GM19397 (cell line): ENCODE data around the gene SLC1A2.

Source experiments
- ATAC-seq: cut with Tn5 transposase; IDR thresholded peaks from one replicate; pipeline ENCODE4 v1.9.1; 2021; ENCODE audit warnings: mild to moderate bottlenecking, moderate library complexity; ENCODE audit not compliant: unreplicated experiment

Gene SLC1A2

DNA sequence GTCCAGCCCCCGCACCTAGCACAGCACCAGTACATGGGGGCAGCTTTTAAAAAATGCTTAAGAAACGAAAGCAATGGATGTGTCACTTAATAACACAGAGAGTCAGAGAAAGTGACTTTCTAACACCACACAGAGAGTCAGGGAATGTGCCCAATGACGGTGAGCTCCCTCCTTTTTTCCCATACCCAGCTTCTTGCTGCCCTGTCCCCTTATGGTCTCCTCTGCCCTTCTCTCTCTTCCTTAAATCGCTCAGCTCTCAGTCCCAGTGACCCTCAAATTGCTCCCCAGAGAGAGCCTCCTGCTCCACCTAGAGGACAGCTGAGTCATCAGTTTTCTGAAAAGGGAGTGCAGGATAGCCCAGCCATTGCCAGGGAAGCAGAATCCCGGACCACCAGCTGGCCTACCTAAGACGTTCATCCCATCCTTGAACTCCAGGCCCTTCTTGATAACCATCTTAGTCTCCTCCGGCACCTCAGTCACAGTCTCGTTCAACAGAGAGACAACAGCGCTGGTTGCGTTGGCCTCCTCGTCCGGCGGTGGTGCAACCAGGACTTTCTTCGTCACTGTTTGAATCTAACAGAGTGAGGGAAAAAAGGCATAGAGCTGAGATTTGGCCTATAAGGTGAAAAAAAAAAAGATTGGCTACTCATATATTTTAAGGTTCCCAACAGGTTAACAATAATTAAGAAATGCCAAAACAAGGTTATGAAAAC lies 113.5 kb downstream of the SLC1A2 start:
- no peak for ATAC-seq

DNA sequence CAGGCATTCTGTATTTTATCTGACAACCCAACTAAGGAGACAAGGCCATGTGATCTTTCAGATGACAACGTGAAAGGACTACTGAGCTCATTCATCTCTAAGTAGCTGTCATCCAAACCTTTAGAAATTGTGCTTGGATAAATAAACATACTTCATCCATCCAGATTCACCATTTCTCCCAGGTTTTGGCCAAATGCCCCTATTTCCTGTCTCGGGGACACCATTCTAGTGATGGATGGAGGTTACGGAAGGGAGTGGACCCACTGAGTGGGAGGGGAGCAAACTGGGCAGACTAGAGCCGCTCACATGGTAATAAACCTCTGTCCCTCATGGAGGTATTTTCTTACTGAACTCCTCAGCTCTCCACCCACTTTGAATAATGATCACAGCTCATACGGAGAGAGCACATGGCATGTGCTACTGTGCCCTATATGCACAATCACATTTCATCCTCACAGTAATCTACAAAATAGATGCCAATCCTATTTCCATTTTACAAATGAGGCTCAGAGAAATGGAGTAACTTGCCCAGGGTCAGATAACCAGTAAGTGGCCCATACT lies 114.4 kb downstream of the SLC1A2 start:
- ATAC-seq, result no peak

DNA sequence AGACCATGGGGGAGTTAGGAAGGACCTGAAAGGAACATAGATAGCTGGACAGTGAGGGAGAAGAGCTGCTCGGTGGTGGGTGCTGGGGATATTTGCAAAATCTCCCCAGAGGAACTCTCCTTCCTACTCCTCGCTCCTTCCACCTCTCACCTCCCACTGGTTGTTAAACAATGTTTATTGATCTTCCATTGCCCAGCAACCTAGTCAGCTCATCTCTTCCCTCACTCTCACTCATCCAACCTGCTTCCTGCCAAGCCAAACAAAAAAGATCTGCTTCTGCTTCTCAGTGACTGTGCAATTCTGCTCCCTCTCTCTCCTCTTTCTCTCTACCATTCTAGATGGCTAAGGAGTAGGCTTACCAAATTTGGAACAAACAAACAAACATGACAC lies 115.0 kb downstream of the SLC1A2 start:
- ATAC-seq, result no peak

DNA sequence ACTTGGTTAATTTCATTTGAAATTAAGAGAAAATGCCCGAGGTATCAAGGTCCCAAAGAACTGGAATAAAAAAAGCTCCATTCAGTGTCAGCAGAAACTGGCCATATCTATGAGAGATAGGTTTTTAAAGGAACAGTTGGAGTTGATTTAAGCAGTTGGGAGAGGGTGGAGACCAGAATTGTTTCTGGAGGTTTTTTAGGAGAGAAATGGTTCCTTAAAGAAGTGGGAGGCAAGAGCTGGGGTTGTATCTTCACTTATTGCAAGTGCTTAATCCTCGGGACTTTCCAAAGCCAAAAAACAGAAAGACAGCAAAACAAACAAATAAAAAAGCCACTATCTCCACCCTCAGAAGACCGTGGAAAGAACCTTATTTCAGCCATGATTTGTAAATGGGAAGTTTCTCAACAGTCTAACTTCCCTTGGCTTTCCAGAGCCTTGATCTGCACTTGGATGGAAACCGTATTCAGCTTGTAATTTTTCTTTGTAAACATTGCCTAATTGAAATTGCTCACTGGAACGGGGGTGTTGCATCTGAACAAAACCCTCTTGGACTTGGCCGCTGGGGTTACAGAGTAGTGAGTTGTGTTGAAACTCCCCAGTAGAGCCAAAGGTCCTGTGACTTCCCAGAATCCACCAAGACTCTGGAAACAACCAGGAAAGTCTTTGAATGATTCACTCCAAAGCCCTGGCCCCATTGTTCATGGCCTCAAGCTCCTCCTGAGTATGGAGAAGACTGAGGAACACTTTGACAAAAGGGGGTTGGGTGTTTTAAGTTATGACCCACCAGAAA lies 115.6 kb downstream of the SLC1A2 start:
- ATAC-seq, result no peak

DNA sequence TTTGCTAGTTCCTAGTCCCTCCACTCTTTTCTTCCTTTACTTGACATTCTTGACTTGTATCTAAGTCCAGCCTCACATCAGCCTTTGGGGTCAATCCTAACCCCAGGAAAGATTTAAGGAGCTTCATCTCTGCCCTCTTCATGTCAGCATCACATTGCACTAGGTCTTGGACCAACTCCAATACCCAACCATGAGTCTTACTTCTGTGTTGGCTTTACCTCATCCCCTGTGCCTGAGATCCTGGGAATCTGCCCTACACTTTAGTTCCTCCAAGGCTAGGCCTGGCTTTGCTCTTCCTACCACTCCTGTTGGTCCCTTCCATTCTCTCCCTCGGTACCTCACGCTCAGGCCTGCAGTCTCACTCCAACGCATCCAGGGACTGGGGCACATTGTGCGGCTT lies 117.0 kb downstream of the SLC1A2 start:
- no peak for ATAC-seq

DNA sequence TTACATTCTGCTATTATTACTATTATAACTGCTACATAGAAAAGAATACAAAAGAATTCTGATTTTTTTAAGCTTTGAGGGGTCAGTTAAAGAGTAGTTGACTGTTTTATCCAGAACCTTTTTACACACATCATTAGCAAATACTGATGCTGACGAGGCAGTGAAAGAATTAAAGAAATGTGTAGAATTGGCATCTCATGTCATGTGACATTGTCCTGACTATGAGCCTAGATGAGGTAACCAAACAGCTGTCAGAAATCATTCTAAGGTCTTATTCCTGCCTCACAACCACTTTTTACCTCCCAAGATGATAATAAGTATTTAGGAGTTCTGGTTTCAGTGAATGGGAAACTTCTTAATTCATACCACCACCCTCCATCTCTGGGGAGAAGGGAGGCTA lies 121.0 kb downstream of the SLC1A2 start:
- ATAC-seq, result no peak

DNA sequence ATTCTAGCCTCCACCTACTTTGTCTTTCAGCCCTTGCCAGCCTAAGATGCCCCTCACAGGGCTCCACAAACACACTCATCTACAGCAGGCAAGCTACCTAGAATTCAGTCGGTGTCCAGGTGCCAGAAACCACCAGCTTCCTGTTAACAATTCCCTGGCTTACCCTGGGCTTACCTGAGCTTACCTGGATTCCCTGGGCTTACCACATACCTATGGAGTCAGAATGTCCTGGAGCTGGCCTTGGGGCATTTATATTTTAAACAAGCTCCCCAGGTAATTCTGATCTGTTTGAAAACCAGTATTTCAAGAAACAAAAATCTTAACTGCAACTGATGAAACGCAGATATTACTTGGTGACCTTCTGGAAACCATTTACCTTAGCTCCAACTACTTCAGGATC lies 123.6 kb downstream of the SLC1A2 start:
- ATAC-seq, result no peak

DNA sequence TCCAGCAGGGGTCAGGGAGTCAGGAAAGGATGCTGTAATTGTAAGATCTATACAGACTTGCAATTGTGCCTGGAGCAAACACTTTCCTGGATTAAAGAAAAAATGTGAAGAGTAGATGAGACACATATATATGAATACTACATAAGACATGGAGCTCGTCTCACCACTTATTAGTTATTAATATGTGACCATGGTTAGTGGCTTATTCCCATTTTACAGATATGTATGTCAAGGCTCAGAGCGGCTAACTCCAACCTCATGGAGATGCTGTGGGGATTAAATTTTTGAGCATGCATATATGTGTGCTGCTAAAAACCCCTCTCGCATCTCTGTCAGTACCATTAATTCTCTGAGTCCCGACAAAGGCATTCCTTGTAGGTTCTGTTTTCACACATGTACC lies 125.7 kb downstream of the SLC1A2 start:
- no peak for ATAC-seq

DNA sequence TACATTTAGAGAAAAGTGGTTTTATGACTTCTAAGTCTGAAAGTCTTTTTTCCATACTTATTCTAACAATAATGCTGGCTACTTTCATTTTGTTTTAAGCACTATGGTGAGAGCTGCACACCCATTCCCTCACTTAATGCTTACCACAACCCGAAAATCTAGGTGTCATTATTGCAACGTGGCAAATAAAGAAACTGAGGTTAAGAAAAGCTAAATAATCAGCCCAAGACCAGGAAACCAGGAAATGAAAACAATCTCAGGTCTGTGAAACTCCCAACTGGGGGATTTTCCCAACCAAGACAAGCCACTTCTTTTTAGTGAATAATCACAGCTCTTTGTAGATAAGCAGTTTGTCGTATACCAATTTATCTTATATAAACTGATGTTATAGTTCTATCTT lies 126.3 kb downstream of the SLC1A2 start:
- no peak for ATAC-seq

DNA sequence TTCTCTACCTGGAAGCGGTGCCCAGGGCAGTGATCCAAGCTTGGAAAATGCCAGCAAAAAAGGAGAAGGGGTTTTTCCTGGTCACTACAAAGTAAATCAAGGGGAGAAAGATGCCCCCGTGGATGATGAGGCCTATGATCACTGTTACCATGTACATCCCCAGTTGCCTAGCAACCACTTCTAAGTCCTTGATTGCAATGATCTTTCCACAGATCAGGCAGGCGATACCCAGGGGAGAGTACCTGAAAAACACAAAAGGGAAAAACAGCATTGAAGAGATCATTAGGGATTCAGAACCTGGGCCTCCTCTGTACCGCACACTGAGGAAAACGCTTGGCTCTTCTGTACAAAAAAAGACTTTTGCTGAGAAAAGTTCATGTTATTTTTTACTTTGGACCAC lies 127.1 kb downstream of the SLC1A2 start:
- ATAC-seq, result no peak

DNA sequence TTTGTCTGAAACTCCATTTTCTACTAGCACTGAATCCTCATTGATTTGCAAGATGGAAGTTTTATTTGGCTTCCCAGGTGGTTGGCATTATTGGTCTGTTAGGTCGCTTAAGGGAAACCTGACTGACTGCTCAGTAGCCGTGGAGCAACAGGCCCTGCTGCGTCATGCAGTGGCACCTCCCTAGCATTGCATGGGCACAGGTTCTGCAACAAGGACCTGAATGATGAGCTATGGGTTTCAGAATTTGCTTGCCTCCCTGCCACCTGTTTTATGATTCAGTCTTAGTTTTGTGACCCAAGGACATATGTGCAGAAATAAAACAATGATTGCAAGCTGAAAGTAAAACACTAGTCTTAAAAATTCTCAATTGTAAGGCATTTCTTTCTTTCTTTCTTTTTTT lies 128.5 kb downstream of the SLC1A2 start:
- no peak for ATAC-seq

DNA sequence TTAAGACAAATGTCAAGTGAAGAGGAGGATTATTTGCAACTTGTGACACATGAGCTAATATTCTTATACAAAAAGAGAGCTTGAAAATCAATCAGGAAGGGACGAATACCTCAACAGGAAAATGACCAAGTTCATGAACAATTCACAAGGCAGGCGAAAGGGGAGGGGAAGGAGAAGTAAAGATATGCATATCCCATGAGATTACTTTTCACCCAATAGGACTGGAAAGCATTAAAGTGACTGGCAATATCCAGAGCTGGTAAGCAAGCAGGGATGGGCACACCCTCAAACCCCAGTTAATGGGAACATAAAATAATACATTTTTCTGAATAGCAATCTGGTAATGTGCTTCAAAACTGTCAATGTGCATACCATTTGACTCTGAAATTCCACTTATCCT lies 129.5 kb downstream of the SLC1A2 start:
- no peak for ATAC-seq

DNA sequence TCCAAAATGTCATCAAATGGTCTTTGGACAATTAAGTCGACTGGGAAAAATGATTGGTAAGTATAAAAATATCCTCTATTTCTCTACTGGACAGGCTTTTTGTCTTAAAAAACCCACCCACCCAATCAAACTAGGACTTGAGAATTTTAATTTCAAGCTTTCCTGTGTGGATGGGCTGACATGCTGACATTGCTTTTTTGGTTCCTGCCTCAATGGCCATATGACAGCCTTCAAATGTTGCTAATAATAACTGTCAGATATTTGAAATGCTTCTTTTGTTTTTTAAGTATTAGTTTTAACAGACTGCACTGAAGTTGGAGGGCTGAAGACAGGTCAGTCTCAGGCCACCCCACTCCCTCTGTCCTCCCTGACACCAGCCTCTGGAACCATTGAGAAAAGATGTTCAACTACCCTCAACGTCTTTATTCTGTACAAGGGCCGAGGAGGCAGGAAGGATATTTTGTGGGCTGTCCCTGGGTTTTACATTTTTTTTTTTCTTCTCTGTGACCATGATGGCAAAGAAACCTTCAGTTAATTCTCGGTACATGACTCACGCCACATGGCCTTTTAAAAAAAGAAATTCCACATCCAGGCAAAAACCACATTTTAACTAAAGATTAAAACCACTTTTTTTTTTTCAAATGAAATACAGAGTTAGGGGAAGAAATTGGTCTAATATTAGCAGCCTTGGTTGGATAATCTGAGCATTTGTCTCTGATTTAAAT lies 130.4 kb downstream of the SLC1A2 start:
- ATAC-seq, result no peak

DNA sequence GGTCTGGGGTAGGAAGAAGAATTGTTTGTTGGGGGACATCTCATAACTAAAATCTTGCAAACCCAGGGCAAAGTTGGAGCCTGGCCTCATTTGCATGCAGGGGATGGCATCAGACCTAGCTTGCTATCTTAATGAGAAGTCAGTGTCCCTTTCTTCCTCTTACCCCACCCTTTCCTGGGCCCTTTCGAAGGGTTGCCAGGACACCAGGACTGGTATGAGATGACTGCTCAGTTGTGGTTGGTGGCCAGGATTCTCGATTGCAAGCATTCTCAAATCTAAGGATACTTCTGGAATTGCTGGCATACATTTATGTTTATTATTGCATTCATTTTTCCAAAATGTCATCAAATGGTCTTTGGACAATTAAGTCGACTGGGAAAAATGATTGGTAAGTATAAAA lies 131.0 kb downstream of the SLC1A2 start:
- ATAC-seq, result no peak

DNA sequence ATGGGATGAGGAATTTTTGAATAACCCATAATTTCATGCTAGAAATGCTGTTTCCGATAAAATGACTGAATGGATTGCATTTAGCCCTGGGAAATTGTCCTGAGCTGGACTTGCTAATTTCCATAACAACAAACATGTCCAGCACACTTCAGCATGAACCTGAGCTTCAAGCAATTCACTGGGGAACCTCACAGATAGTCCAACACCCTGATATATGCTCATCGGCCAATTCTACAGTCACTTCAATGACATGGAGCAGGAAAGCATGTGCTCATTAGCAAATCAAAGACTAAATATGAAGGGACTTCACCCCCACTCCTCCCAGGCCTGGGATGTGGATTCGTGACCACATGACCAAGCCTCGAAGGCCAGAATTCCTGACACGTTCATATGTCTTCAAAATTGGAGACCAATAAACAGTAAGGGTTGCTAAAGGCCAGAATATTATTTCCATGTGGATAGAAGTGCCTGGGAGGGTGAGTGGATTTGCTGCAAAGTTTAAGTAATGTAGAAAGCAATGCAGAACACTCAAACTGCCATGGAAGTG lies 131.9 kb downstream of the SLC1A2 start:
- no peak for ATAC-seq

DNA sequence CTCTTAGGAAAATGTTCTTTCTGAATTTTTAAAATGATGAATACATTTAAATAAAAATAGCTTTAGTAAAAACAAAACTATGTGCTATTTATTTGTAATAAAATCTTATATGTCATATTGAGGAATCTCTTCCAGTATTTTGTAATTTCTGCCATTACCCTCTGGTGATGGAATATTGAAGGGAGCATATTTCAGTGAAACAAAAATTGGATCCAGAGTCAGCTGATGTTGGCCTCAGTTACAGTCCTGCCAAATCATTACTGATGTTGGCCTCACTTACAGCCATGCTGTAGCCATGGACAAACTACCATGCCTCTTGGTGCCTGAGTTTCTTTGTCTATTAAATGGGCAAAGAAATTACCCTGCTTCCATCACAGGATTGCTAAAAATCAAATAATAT lies 133.2 kb downstream of the SLC1A2 start:
- no peak for ATAC-seq

DNA sequence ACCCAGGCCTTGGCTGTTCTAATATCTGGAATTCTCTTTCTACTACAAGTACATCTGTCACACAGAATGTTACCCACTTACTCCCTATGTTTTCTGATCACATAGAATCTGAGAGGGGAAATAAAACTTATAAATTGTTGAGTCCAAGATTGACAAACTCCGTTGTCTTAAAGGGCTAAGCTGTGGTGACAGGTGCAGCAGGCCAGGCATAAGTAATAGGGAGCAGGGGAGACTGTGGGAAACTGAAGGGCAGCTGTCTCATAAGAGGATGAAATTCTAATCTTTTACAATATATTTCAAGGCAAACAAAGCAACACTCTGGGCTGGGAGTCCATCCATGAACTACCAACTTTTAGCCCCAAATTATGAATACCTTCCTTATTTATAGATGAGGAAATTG lies 133.9 kb downstream of the SLC1A2 start:
- no peak for ATAC-seq

DNA sequence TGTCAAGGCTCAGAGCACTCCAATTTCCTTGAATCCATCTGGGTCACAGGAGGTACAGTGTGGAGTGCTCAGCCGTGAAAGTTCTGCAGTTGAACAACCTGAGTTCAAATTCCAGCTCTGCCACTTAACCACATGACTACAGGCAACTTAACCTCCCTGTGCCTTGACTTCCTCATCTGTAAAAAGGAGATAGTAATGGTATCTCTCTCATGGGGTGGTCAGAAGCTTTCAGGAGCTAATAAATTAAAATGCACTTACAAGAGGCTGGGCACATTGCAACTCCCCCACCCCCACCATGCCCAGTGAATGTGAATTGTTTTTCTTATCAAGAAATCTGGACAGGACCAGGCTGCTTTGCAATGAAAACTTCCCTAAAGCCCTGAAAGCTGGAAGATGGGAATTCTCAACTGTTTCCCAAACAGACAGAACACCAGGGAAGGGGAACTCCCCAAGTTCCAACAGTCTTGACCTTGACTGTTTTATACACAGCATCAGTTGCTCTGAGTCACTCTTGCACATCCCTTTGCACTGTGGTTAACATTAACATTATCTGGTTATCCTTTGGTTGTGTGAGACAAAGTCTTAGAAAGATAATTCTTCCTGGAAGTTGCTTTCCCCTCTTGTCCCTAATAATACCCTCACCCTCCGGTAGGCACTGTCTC lies 137.0 kb downstream of the SLC1A2 start:
- no peak for ATAC-seq

DNA sequence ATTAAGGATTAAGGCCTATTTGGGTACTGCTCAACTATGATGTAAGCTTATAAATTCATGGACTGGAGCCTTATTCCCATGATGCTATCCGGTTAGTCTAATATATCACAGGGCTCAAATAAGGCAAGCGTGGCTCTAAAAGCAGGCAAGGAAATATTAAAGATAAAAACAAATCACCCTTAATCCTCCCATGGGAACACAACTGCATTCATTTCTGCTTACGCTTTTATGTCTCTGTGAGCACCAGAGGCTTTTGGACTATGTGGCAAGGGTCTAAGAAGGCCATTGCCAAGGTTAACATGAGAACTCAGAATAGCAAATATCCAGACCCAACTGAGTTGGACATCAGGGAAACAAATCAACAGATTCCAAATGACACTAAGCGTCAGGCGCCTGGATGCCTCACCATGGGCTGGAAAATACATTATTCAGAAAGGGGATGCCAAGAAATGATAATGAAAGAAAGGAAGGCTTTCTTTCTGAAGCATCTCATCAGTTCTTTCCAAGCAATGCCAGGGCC lies 138.1 kb downstream of the SLC1A2 start:
- no peak for ATAC-seq

DNA sequence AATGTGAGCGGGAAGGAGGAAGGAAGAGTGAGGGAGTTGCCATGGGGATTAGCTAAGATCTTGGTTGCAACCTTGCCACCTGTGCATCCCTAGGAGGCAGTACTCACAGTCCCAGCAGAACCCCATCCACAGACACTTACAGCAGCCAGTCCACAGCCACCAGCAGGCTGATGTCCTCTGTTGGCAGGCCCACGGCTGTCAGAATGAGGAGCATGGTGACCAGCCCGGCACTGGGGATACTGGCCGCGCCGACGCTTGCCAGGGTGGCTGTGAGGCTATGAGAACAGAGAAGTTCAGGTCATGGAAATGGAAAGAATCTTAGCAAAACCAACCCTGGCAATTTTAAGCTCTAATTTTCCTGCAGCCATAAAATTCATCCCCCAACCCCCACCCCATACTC lies 138.6 kb downstream of the SLC1A2 start:
- no peak for ATAC-seq

DNA sequence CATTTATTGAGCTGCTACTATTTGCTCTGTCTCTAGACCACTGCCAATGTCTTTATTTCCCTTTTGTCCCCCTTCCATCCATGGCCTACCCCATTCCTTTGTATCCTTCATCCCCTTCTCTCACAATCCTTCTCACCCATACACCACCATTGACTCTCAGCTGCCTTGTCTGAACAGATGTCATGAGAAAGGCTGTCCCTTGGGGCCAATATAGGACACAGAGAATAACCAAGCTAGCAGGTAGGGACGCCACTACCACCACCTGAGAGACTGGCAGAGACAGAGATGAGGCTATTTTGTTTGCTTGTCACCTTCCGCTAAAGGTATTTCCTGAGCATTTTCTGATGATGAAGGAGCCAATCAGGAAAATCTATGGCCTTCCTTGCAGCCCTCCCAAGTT lies 141.5 kb downstream of the SLC1A2 start:
- ATAC-seq, result no peak
